Thyroid gland (tissue), 4 donors: ENCODE data around the gene DUSP11. TPM values are rescaled to one million over a fixed set of nuclear protein-coding genes. Genes with fewer than 3 reads are reported as not detected.
"Not testable (repeated sequence)": the region's sequence is repeated elsewhere in the genome, so short reads cannot be mapped to it uniquely, and the experiment has no call there.

ENCODE experiments used
- DNase-seq, 2 donors: peaks; one replicate each; pipeline ENCODE4 v3.0.0-alpha.2; 2019
- H3K27ac ChIP-seq, 3 donors: fragments of 200-600 bp; sonication (generic); 1 replicate in 2 of 3; 2 replicates in 1 of 3; pipeline ENCODE4 v1.5.1; 2016 to 2019; ENCODE audit warnings: mild to moderate bottlenecking in 1 of 3, moderate library complexity in 1 of 3
- H3K27me3 ChIP-seq: fragments of 200-600 bp; sonication (generic); one replicate; pipeline ENCODE4 v1.5.1; 2019
- H3K36me3 ChIP-seq, 2 donors: fragments of 200-600 bp; sonication (generic); one replicate each; pipeline ENCODE4 v1.5.1; 2016 to 2019
- H3K4me1 ChIP-seq, 2 donors: fragments of 200-600 bp; sonication (generic); one replicate each; pipeline ENCODE4 v1.5.1; 2017 to 2019
- H3K4me3 ChIP-seq, 3 donors: fragments of 200-600 bp; sonication (generic); replicated peaks in 1 of 3; 1 replicate in 2 of 3; 2 replicates in 1 of 3; pipeline ENCODE4 v1.5.1; 2016; ENCODE audit warnings: mild to moderate bottlenecking in 1 of 3
- H3K9me3 ChIP-seq: fragments of 200-600 bp; sonication (generic); one replicate; pipeline ENCODE4 v1.5.1; 2017
- POLR2A ChIP-seq, 2 donors: fragments of 450-650 bp; IDR thresholded peaks; one replicate each; pipeline ENCODE4 v1.6.1; 2017; ENCODE audit warnings: antibody characterized with exemption in 2 of 2, mild to moderate bottlenecking in 2 of 2, moderate library complexity in 1 of 2
- WGBS, 2 donors: methylation state at CpG; one replicate each; pipeline ENCODE4 v1.1.5; 2017; 5-methylcytosine and 5-hydroxymethylcytosine counted together
- intact Hi-C: fragments of 100-400 bp; cut with DNase I; formaldehyde crosslinking; loops from one replicate; pipeline ENCODE4 v1.15.1; 2023
- total RNA-seq, 4 donors: library from RNA; depleted of rRNA; stranded (reverse); fragments of >200 nt; gene quantifications; one replicate each; pipeline ENCODE4 v1.2.3, GENCODE V29; 2016
- TF ChIP-seq, protein P1 (sequence below), 6 experiments: fragments of 200-600 bp in 3 of 6; fragments of 450-650 bp in 3 of 6; sonication (generic) in 3 of 6; IDR thresholded peaks; one replicate each; pipeline ENCODE4 v1.5.1; 2016 to 2019; ENCODE audit warnings: antibody characterized with exemption in 6 of 6, mild to moderate bottlenecking in 2 of 6, inconsistent platforms in 1 of 6, moderate library complexity in 1 of 6

Gene DUSP11
- total RNA-seq, 4 donors from 2014 or later = 22.2 to 40.0 (median 31.0) TPM

DNA sequence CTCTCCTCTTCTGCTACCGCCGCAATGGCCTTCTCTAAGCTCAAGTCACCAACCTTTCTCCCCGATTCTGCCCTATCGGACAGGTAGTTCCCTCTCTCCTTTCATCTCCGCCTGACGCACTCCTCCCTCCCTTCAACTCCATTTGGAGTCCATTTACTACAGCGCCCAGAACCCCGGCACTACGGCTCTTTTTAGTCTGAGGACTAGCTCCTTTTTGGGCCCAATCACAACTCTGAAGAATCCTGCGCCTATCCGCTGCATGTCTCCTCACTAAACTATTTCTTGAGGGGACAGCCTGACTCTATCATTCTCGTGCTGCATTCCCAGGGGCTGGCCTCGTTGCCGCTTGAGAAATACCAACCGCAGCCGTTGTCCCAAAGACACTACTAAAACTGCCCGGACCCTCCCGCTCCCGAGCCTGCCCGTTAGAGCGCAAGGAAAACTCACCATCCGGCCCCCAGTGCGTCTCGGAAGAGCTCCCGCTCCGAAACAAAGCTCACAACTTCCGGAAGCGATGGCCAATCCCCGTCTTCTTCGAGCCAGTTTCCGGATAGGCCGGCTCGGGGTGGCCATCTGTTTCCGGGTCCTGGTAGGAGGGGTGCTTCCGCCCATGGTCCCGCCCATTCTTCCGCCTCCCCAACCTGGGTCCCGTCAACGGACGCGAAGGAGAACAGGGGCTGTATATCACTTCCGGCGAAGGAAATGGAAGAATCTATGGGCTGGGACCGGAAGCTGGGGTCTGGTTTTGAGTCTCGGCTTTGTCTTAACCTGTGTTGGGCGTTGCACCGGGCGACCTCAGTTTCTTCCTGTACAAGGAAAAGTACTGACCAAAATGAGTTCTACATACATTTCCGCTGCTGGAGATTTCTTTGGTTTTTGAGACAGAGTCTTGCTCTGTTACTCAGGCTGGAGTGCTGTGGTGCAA lies 42.8 kb downstream of the DUSP11 start, which contains the start of gene TPRKB:
Gene TPRKB, minus strand, starts transcription at position 491 of the 925 bp plus-strand sequence. CDS start 2,776 bp downstream, outside the sequence.
- Histone ChIP-seq H3K36me3 (peaks cover 4 to 11% of the 10 kb centered on the region in 2 donors), H3K27me3 (no peaks in the 10 kb centered on the region), H3K9me3 (no peaks in the 10 kb centered on the region), H3K27ac (peak within 1 kb of the TSS in 2 of 3 donors; percentile 19 to 41), H3K4me3 (peak within 1 kb of the TSS; percentile 54 to 92 (median 70)), H3K4me1 (peaks cover 8 to 14% of the 10 kb centered on the region in 2 donors)
- WGBS, 2 donors = 2 to 3% methylated on average over 34 to 47 of the region's 49 CpGs
- peak; percentile 96 for DNase-seq
- intact Hi-C loops = no loop called here
- TF ChIP-seq, protein P1, sequence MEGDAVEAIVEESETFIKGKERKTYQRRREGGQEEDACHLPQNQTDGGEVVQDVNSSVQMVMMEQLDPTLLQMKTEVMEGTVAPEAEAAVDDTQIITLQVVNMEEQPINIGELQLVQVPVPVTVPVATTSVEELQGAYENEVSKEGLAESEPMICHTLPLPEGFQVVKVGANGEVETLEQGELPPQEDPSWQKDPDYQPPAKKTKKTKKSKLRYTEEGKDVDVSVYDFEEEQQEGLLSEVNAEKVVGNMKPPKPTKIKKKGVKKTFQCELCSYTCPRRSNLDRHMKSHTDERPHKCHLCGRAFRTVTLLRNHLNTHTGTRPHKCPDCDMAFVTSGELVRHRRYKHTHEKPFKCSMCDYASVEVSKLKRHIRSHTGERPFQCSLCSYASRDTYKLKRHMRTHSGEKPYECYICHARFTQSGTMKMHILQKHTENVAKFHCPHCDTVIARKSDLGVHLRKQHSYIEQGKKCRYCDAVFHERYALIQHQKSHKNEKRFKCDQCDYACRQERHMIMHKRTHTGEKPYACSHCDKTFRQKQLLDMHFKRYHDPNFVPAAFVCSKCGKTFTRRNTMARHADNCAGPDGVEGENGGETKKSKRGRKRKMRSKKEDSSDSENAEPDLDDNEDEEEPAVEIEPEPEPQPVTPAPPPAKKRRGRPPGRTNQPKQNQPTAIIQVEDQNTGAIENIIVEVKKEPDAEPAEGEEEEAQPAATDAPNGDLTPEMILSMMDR (IDR thresholded peaks at IDR 0.05) = no peak
- TF ChIP-seq POLR2A (IDR thresholded peaks at IDR 0.05) = peak; percentile 28 to 52

DNA sequence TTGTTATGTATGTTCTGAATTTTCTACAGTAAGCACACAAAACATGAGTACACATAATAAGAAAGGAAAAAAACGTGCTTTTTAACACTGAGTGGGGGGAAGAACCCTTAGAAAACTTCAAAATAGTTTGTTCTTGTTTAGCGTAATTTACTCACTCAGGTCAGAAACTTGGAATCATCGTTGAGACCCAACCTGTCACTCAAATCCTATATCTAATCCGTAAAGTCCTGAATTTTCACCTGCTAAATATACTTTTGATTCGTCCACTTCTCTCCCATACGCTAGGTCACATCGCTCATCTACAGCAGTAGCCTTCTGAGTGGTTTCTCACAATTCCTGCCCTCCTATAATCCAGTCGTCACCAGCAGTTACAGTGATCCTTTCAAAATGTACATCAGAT lies 43.5 kb downstream of the DUSP11 start:
- H3K4me3 ChIP-seq = peak overlapping the region; percentile 54 to 92 (median 70)
- no peak overlapping the region for H3K27ac ChIP-seq
- peaks cover 11 to 14% of the 10 kb centered on the region in 2 donors for H3K36me3 ChIP-seq
- H3K9me3 ChIP-seq = no peaks in the 10 kb centered on the region
- TF ChIP-seq POLR2A (IDR thresholded peaks at IDR 0.05) = no peak
- TF ChIP-seq, protein P1 (IDR thresholded peaks at IDR 0.05) = no peak
- H3K27me3 ChIP-seq = no peaks in the 10 kb centered on the region
- DNase-seq = no peak
- peaks cover 8 to 14% of the 10 kb centered on the region in 2 donors for H3K4me1 ChIP-seq
- intact Hi-C loops = no loop called here
- WGBS, 2 donors = 15 to 19% methylated on average over 8 of the region's 8 CpGs

DNA sequence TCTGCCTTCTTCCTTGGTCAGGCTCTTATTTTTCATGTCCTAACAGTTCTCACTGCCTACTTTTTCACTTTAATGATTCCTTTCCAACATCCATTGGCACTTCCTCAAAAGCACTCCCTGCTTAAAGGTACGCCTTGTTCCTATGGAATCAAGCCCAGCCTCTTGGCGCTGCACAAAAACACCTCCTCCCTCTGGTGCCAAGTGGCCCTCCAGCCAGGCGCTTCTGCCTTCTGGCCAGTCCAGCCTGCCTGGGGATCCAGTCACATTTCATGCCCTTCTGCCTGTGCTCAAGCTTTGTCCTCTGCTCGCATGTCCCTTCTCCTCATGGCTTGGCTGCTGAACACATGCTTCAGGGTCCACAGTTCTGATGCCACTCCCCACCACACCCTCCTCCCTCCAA lies 49.1 kb downstream of the DUSP11 start:
- no peak for DNase-seq
- intact Hi-C loops = no loop called here

DNA sequence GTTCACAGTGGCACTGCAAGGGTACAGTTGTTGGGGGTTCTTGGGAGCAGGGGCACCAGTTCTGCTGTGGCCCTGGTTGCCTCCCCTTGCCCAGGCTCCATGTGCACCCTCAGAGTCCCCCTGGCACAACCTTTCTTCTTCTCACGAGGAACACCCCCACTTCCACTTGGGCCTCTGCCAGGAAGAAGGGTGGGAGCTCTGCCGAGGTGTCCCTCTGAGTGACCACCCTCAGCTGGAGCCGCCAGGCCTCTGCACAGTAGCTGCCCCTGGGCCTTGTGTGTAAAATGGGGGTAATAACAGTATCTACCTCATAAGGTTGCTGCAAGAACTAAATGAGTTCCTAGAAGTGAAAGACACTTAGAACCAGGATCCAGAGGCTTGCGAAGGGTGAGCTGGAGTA lies 51.2 kb downstream of the DUSP11 start:
- DNase-seq = no peak
- H3K36me3 ChIP-seq = peaks cover 21 to 23% of the 10 kb centered on the region in 2 donors
- no peak overlapping the region for H3K27ac ChIP-seq
- intact Hi-C loops = no loop called here
- no peaks in the 10 kb centered on the region for H3K9me3 ChIP-seq
- H3K4me1 ChIP-seq = no peaks in the 10 kb centered on the region
- H3K4me3 ChIP-seq = no peak overlapping the region
- H3K27me3 ChIP-seq = no peaks in the 10 kb centered on the region
- WGBS, 2 donors = 83 to 92% methylated on average over 4 of the region's 4 CpGs
- TF ChIP-seq, protein P1 (IDR thresholded peaks at IDR 0.05) = no peak
- TF ChIP-seq POLR2A (IDR thresholded peaks at IDR 0.05) = no peak

More for the DNA sequence above, 49.1 kb downstream of the DUSP11 start:
- Histone ChIP-seq H3K4me1 (peaks cover 0 to under 1% of the 10 kb centered on the region in 2 donors), H3K4me3 (no peak overlapping the region), H3K27me3 (no peaks in the 10 kb centered on the region), H3K27ac (no peak overlapping the region), H3K36me3 (peaks cover 21 to 26% of the 10 kb centered on the region in 2 donors), H3K9me3 (no peaks in the 10 kb centered on the region)
- 89 to 94% methylated on average over 4 of the region's 4 CpGs for WGBS, 2 donors
- TF ChIP-seq, protein P1 (IDR thresholded peaks at IDR 0.05) = no peak
- no peak for TF ChIP-seq POLR2A (IDR thresholded peaks at IDR 0.05)

DNA sequence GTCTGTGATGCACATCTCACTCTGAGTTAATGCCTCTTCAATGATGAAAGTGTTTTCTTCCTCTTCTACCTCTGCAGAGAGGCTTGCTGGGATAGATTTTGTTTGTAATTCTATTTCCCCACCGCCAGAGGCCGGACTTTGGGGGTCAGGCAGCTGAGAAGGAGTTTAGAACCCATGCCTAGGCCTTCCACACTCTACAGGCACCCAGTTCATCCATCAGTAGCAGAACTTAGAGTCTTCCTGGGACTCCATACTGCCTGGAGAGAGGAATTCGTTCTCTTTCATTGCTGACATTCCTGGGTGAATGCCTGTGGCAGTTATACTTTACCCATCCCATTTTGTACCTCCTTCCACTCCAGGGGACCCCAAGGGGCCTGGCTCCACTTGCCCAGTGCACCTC lies 51.9 kb downstream of the DUSP11 start:
- DNase-seq = no peak
- Histone ChIP-seq H3K27me3 (no peaks in the 10 kb centered on the region), H3K4me3 (no peak overlapping the region), H3K9me3 (no peaks in the 10 kb centered on the region), H3K4me1 (no peaks in the 10 kb centered on the region), H3K27ac (no peak overlapping the region), H3K36me3 (peaks cover 16 to 23% of the 10 kb centered on the region in 2 donors)
- 72 to 80% methylated on average over 3 of the region's 3 CpGs for WGBS, 2 donors
- intact Hi-C loops = no loop called here
- TF ChIP-seq, protein P1 (IDR thresholded peaks at IDR 0.05) = no peak
- no peak for TF ChIP-seq POLR2A (IDR thresholded peaks at IDR 0.05)

DNA sequence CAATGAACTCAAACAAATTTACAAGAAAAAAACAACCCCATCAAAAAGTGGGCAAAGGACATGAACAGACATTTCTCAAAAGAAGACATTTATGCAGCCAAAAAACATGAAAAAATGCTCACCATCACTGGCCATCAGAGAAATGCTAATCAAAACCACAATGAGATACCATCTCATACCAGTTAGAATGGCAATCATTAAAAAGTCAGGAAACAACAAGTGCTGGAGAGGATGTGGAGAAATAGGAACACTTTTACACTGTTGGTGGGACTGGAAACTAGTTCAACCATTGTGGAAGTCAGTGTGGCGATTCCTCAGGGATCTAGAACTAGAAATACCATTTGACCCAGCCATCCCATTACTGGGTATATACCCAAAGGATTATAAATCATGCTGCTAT lies 53.2 kb downstream of the DUSP11 start:
- DNase-seq, H3K4me1 ChIP-seq, intact Hi-C loops, H3K27me3 ChIP-seq, H3K27ac ChIP-seq, H3K4me3 ChIP-seq, H3K9me3 ChIP-seq: not testable (repeated sequence)
- 100% methylated on average over 1 of the region's 1 CpG for WGBS, 2 donors
- H3K36me3 ChIP-seq = peaks cover 7 to 18% of the 10 kb centered on the region in 2 donors
